Gastrocnemius medialis (tissue), 4 donors: ENCODE results near the gene GDF11. TPM values are rescaled to one million over a fixed set of nuclear protein-coding genes. Genes with fewer than 3 reads are reported as not detected.

Source experiments
- ATAC-seq, 2 donors: fragments of 150-250 bp; one replicate each; pipeline ENCODE4 v1.9.1; 2016
- DNase-seq, 2 donors: peaks; one replicate each; pipeline ENCODE4 v3.0.0-alpha.2; 2019
- H3K27ac ChIP-seq, 4 donors: fragments of 200-600 bp; sonication (generic); 1 replicate in 1 of 4; 2 replicates in 3 of 4; pipeline ENCODE4 v1.5.1; 2016 to 2018; ENCODE audit warnings: mild to moderate bottlenecking in 2 of 4, moderate library complexity in 1 of 4
- H3K27me3 ChIP-seq, 3 donors: fragments of 200-600 bp; sonication (generic) in 2 of 3; 1 replicate in 1 of 3; 2 replicates in 2 of 3; pipeline versions ENCODE4 v1.5.1 to v1.6.0; 2016 to 2019; ENCODE audit warnings: mild to moderate bottlenecking in 1 of 3, moderate library complexity in 1 of 3
- H3K36me3 ChIP-seq, 2 donors: fragments of 200-600 bp; sonication (generic) in 1 of 2; one replicate each; pipeline ENCODE4 v1.5.1; 2017 to 2018
- H3K4me1 ChIP-seq, 2 donors: fragments of 200-600 bp; sonication (generic) in 1 of 2; one replicate each; pipeline ENCODE4 v1.5.1; 2016 to 2017; ENCODE audit warnings: mild to moderate bottlenecking in 2 of 2
- H3K4me3 ChIP-seq, 4 donors: fragments of 200-600 bp; sonication (generic) in 3 of 4; 1 replicate in 1 of 4; 2 replicates in 3 of 4; pipeline ENCODE4 v1.5.1; 2016 to 2019; ENCODE audit warnings: mild to moderate bottlenecking in 2 of 4
- H3K9me3 ChIP-seq, 3 donors: fragments of 200-600 bp; sonication (generic) in 2 of 3; 1 replicate in 1 of 3; 2 replicates in 2 of 3; pipeline ENCODE4 v1.5.1; 2016 to 2019
- CTCF ChIP-seq, 5 experiments: fragments of 450-650 bp in 3 of 5; fragments of 200-600 bp in 2 of 5; sonication (generic) in 2 of 5; IDR thresholded peaks in 4 of 5; conservative IDR thresholded peaks in 1 of 5; 1 replicate in 4 of 5; 2 replicates in 1 of 5; pipeline ENCODE4 v1.5.1; 2016 to 2019; ENCODE audit warnings: antibody characterized with exemption in 5 of 5, mild to moderate bottlenecking in 3 of 5, moderate library complexity in 3 of 5
- POLR2A ChIP-seq, 2 donors: fragments of 450-650 bp; IDR thresholded peaks; one replicate each; pipeline ENCODE4 v1.6.1; 2017; ENCODE audit warnings: antibody characterized with exemption in 2 of 2, mild to moderate bottlenecking in 2 of 2, moderate library complexity in 2 of 2
- in situ Hi-C, 4 donors: fragments of 200-750 bp; cut with MboI; loops; one replicate each; pipeline versions ENCODE4 v1.15.0 to v1.8.0; 2017; ENCODE audit warnings: low sequenced_read_pairs in 4 of 4
- intact Hi-C: fragments of 100-400 bp; cut with DNase I; formaldehyde crosslinking; loops from one replicate; pipeline ENCODE4 v1.15.1; 2023; ENCODE audit warnings: low total_unique reads
- total RNA-seq, 4 donors: library from RNA; depleted of rRNA; stranded (reverse); fragments of >200 nt; gene quantifications; one replicate each; pipeline versions ENCODE4 v1.1.0 to v1.2.3, GENCODE V29; 2016

The GDF11 gene
- total RNA-seq, 4 donors from 2014 or later: 0.17 to 4.4 (median 1.1) TPM

DNA sequence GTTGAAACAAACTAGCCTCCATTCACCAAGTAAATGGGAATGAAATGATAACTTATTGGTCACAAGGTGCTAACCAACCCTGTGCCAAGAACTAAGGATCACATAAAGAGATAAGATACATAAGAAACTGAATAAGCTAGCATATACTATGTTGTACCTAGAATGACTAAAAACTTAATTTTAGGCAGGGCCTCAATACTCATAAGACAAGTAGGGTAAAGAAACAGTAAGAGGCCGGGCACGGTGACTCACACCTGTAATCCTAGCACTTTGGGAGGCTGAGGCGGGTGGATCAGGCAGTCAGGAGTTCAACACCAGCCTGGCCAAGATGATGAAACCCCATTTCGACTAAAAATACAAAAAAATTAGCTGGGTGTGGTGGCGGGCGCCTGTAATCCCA lies 17.7 kb downstream of the GDF11 start:
- peaks cover 2 to 48% of the 10 kb centered on the region in 2 donors for H3K36me3 ChIP-seq
- no peak for DNase-seq
- H3K9me3 ChIP-seq: no peaks in the 10 kb centered on the region
- no peaks in the 10 kb centered on the region for H3K27me3 ChIP-seq
- TF ChIP-seq POLR2A (IDR thresholded peaks at IDR 0.05) (no peak), CTCF (IDR thresholded peaks at IDR 0.05 in 4 of 5, conservative IDR thresholded peaks at IDR 0.05 in 1 of 5) (no peak)
- intact Hi-C loops (no loop called here), in situ Hi-C loops (no loop called here)
- no peaks in the 10 kb centered on the region for H3K4me1 ChIP-seq
- H3K27ac ChIP-seq: no peak overlapping the region
- no peak overlapping the region for H3K4me3 ChIP-seq
- ATAC-seq: no peak

DNA sequence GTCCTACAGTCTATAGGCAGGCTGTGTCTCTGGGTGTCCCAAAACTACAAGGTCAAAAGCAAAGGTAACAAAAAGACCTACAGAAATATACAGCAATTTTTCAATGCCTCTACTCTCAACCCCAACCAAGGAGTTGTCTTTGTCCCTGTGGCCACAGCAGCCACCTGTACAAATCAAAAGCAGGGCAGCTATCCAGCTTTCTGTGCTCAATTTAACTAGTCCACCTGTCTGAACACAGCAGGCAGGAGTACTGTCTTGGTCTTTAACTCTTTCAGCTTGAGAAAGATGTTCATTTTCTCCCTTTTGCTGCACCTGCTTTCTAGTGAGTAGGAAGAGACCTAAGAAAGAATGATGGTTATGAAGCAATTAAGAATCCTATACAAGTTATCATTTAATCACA lies 19.7 kb downstream of the GDF11 start:
- peaks cover 0 to 34% of the 10 kb centered on the region in 2 donors for H3K36me3 ChIP-seq
- in situ Hi-C loops: no loop called here
- no peak overlapping the region for H3K4me3 ChIP-seq
- no peaks in the 10 kb centered on the region for H3K4me1 ChIP-seq
- DNase-seq (no peak), ATAC-seq (no peak)
- no peaks in the 10 kb centered on the region for H3K27me3 ChIP-seq
- intact Hi-C loops: no loop called here
- no peak for TF ChIP-seq POLR2A (IDR thresholded peaks at IDR 0.05)
- no peak for TF ChIP-seq CTCF (IDR thresholded peaks at IDR 0.05 in 4 of 5, conservative IDR thresholded peaks at IDR 0.05 in 1 of 5)
- H3K9me3 ChIP-seq: no peaks in the 10 kb centered on the region
- no peak overlapping the region for H3K27ac ChIP-seq

GRCh38 chr12:55765736-55766290 lies 22.9 kb downstream of the GDF11 start:
- DNase-seq: no peak
- intact Hi-C loops (no loop called here), in situ Hi-C loops (no loop called here)
- Histone ChIP-seq H3K4me1 (no peaks in the 10 kb centered on the region), H3K36me3 (peaks cover 0 to 6% of the 10 kb centered on the region in 2 donors), H3K4me3 (no peak overlapping the region), H3K27ac (no peak overlapping the region), H3K9me3 (no peaks in the 10 kb centered on the region), H3K27me3 (no peaks in the 10 kb centered on the region)
- ATAC-seq: no peak
- TF ChIP-seq CTCF (IDR thresholded peaks at IDR 0.05 in 4 of 5, conservative IDR thresholded peaks at IDR 0.05 in 1 of 5) (no peak), POLR2A (IDR thresholded peaks at IDR 0.05) (no peak)

DNA sequence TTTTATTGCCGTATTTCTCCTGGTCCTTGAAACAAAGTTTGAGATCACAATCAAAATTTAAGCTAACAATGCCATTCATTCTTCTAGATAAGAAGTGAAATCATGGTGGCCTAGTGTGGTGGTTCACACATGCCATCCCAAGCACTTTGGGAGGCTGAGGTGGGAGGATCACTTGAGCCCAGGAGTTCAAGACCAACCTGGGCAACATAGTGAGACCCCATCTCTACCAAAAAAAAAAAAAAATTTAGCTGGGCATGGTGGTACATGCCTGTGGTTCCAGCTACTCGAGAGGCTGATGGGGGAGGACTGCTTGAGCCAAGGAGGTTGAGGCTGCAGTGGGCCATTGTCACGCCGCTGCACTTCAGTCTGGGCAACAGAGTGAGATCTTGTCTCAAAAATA lies 24.2 kb downstream of the GDF11 start:
- ATAC-seq (no peak), DNase-seq (no peak)
- Histone ChIP-seq H3K36me3 (peaks cover 0 to 6% of the 10 kb centered on the region in 2 donors), H3K27ac (no peak overlapping the region), H3K4me1 (peaks cover 3 to 9% of the 10 kb centered on the region in 2 donors), H3K27me3 (no peaks in the 10 kb centered on the region), H3K4me3 (no peak overlapping the region), H3K9me3 (no peaks in the 10 kb centered on the region)
- intact Hi-C loops (no loop called here), in situ Hi-C loops (no loop called here)
- TF ChIP-seq CTCF (IDR thresholded peaks at IDR 0.05 in 4 of 5, conservative IDR thresholded peaks at IDR 0.05 in 1 of 5) (no peak), POLR2A (IDR thresholded peaks at IDR 0.05) (no peak)

GRCh38 chr12:55771736-55772135 lies 28.8 kb downstream of the GDF11 start:
- DNase-seq (no peak), ATAC-seq (peak in 1 of 2 donors; percentile 73)
- Histone ChIP-seq H3K4me1 (peaks cover 7 to 14% of the 10 kb centered on the region in 2 donors), H3K9me3 (no peaks in the 10 kb centered on the region), H3K27ac (peak overlapping the region in 2 of 4 donors; percentile 13 to 32), H3K4me3 (no peak overlapping the region), H3K27me3 (no peaks in the 10 kb centered on the region), H3K36me3 (no peaks in the 10 kb centered on the region)
- intact Hi-C loops: no loop called here
- in situ Hi-C loops: no loop called here
- no peak for TF ChIP-seq POLR2A (IDR thresholded peaks at IDR 0.05)
- TF ChIP-seq CTCF (IDR thresholded peaks at IDR 0.05 in 4 of 5, conservative IDR thresholded peaks at IDR 0.05 in 1 of 5): no peak
